Smooth muscle cell (in vitro differentiated cells): ENCODE results near the gene XRCC4. TPM values are rescaled to one million over a fixed set of nuclear protein-coding genes. Genes with fewer than 3 reads are reported as not detected.

Source experiments
- DNase-seq: peaks from one replicate; lab custom pipeline; 2025; ENCODE audit not compliant: unreplicated experiment; lab: John Stamatoyannopoulos, UW
- H2AFZ ChIP-seq: fragments of 200-600 bp; sonication (generic); 2 replicates; pipeline ENCODE4 v1.6.0; 2016; ENCODE audit warnings: antibody characterized with exemption, low read depth, mild to moderate bottlenecking
- H3F3A ChIP-seq: fragments of 200-600 bp; sonication (generic); 2 replicates; pipeline ENCODE4 v1.6.0; 2017; ENCODE audit warnings: antibody characterized with exemption, low read depth
- H3K27ac ChIP-seq: fragments of 200-600 bp; sonication (generic); 2 replicates; pipeline ENCODE4 v1.5.1; 2016; ENCODE audit warnings: low read depth, mild to moderate bottlenecking
- H3K27me3 ChIP-seq: fragments of 200-600 bp; sonication (generic); 2 replicates; pipeline ENCODE4 v1.6.1; 2016; ENCODE audit warnings: low read depth, mild to moderate bottlenecking
- H3K36me3 ChIP-seq: fragments of 200-600 bp; sonication (generic); 2 replicates; pipeline ENCODE4 v1.5.1; 2016; ENCODE audit warnings: low read depth
- H3K4me1 ChIP-seq: fragments of 200-600 bp; sonication (generic); 2 replicates; pipeline ENCODE4 v1.5.1; 2016; ENCODE audit warnings: low read depth
- H3K4me2 ChIP-seq: fragments of 200-600 bp; sonication (generic); 2 replicates; pipeline ENCODE4 v1.6.0; 2016; ENCODE audit warnings: mild to moderate bottlenecking
- H3K4me3 ChIP-seq: fragments of 200-600 bp; sonication (generic); 2 replicates; pipeline ENCODE4 v1.5.1; 2016; ENCODE audit warnings: mild to moderate bottlenecking
- H3K79me2 ChIP-seq: fragments of 200-600 bp; sonication (generic); 2 replicates; pipeline ENCODE4 v1.6.0; 2016; ENCODE audit warnings: low read depth, mild to moderate bottlenecking
- H3K9ac ChIP-seq: fragments of 200-600 bp; sonication (generic); 2 replicates; pipeline ENCODE4 v1.6.0; 2016; ENCODE audit warnings: low read depth
- H3K9me3 ChIP-seq: fragments of 200-600 bp; sonication (generic); replicated peaks from 2 replicates; pipeline ENCODE4 v1.5.1; 2016; ENCODE audit warnings: low read depth
- H4K20me1 ChIP-seq: fragments of 200-600 bp; sonication (generic); 2 replicates; pipeline ENCODE4 v1.6.0; 2016; ENCODE audit warnings: low read depth
- WGBS: methylation state at CpG from one replicate; pipeline ENCODE4 v1.1.7; 2016; ENCODE audit warnings: low lambda C conversion rate; 5-methylcytosine and 5-hydroxymethylcytosine counted together
- polyA plus RNA-seq: library from polyadenylated mRNA; unstranded; fragments of >200 nt; fragmentation: Nextera tagmentation; extraction: Ambion mirVana; gene quantifications from 2 replicates; pipeline ENCODE4 v1.2.1, GENCODE V29; 2016
- total RNA-seq: library from RNA; depleted of rRNA; stranded (reverse); fragments of >200 nt; gene quantifications from 2 replicates; pipeline ENCODE4 v1.2.3, GENCODE V29; 2014
- TF ChIP-seq, protein P1 (sequence below): fragments of 200-600 bp; sonication (generic); IDR thresholded peaks from 2 replicates; pipeline ENCODE4 v1.5.1; 2017; ENCODE audit warnings: borderline replicate concordance, mild to moderate bottlenecking, antibody characterized with exemption; ENCODE audit not compliant: insufficient read depth, poor library complexity, severe bottlenecking

Gene XRCC4
- total and polyA plus RNA-seq, 2 experiments from 2014 or later: 98.1 to 110 TPM

- TF ChIP-seq, protein P1, sequence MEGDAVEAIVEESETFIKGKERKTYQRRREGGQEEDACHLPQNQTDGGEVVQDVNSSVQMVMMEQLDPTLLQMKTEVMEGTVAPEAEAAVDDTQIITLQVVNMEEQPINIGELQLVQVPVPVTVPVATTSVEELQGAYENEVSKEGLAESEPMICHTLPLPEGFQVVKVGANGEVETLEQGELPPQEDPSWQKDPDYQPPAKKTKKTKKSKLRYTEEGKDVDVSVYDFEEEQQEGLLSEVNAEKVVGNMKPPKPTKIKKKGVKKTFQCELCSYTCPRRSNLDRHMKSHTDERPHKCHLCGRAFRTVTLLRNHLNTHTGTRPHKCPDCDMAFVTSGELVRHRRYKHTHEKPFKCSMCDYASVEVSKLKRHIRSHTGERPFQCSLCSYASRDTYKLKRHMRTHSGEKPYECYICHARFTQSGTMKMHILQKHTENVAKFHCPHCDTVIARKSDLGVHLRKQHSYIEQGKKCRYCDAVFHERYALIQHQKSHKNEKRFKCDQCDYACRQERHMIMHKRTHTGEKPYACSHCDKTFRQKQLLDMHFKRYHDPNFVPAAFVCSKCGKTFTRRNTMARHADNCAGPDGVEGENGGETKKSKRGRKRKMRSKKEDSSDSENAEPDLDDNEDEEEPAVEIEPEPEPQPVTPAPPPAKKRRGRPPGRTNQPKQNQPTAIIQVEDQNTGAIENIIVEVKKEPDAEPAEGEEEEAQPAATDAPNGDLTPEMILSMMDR: no peak
- Histone ChIP-seq H3K79me2 (no peaks in the 10 kb centered on the region), H3K4me2 (peak overlapping the region; percentile 54), H3K9me3 (peaks cover 3% of the 10 kb centered on the region), H3F3A (peaks cover 7% of the 10 kb centered on the region), H3K4me1 (peaks cover 5% of the 10 kb centered on the region), H3K4me3 (no peak overlapping the region), H3K36me3 (no peaks in the 10 kb centered on the region), H3K9ac (no peak overlapping the region), H3K27ac (peak overlapping the region; percentile 33), H3K27me3 (no peaks in the 10 kb centered on the region), H4K20me1 (peaks cover 4% of the 10 kb centered on the region), H2AFZ (no peak overlapping the region)
- no peak for DNase-seq
These were observed 102.6 kb downstream of the XRCC4 start for GRCh38 chr5:83179966-83180365.

DNA sequence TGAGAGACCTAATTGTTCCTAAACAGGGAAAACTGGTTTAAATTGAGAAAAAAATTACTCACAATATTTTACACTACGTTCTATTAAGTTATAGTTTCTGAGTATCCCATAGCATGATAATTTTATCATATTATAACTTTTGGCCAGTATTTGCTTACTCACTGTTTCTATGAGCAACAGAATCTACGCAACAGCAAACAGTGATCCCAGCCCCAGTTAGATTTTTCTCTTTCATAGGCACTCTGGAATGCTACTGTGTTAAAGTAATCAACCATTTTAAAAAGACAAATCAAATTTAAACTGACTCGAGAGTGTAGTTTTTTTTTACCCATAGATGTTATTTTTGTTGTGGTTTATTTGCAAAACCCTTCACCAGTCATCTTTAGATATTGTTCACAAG, 107.2 kb downstream of the XRCC4 start:
- Histone ChIP-seq H3K9ac (no peak overlapping the region), H3K9me3 (peaks cover 3% of the 10 kb centered on the region), H3F3A (no peaks in the 10 kb centered on the region), H3K36me3 (peaks cover 3% of the 10 kb centered on the region), H4K20me1 (peaks cover 3% of the 10 kb centered on the region), H3K4me3 (no peak overlapping the region), H2AFZ (no peak overlapping the region), H3K27ac (no peak overlapping the region), H3K27me3 (no peaks in the 10 kb centered on the region), H3K4me1 (no peaks in the 10 kb centered on the region), H3K4me2 (no peak overlapping the region), H3K79me2 (no peaks in the 10 kb centered on the region)
- WGBS: 94% methylated on average over 3 of the region's 3 CpGs
- TF ChIP-seq, protein P1: no peak
- DNase-seq: no peak

- H3F3A ChIP-seq: no peaks in the 10 kb centered on the region
- H3K4me2 ChIP-seq: no peak overlapping the region
- WGBS: 83% methylated on average over 5 of the region's 5 CpGs
These were observed 115.6 kb downstream of the XRCC4 start for GRCh38 chr5:83192947-83193346.

More at GRCh38 chr5:83192947-83193346, 115.6 kb downstream of the XRCC4 start:
- no peak overlapping the region for H3K9ac ChIP-seq
- no peaks in the 10 kb centered on the region for H3K36me3 ChIP-seq
- no peak overlapping the region for H3K4me3 ChIP-seq
- no peak for DNase-seq
- H2AFZ ChIP-seq: no peak overlapping the region
- H3K4me1 ChIP-seq: peaks cover 8% of the 10 kb centered on the region
- no peak overlapping the region for H3K27ac ChIP-seq
- peaks cover 2% of the 10 kb centered on the region for H4K20me1 ChIP-seq
- H3K79me2 ChIP-seq: no peaks in the 10 kb centered on the region
- H3K9me3 ChIP-seq: no peaks in the 10 kb centered on the region
- TF ChIP-seq, protein P1: no peak
- no peaks in the 10 kb centered on the region for H3K27me3 ChIP-seq
